Measurements from ENCODE around the gene MGAT4B. TPM values are rescaled to one million over a fixed set of nuclear protein-coding genes. Genes with fewer than 3 reads are reported as not detected.

The MGAT4B gene
- total RNA-seq, 1 experiment from 2014 or later = 337 TPM

DNA sequence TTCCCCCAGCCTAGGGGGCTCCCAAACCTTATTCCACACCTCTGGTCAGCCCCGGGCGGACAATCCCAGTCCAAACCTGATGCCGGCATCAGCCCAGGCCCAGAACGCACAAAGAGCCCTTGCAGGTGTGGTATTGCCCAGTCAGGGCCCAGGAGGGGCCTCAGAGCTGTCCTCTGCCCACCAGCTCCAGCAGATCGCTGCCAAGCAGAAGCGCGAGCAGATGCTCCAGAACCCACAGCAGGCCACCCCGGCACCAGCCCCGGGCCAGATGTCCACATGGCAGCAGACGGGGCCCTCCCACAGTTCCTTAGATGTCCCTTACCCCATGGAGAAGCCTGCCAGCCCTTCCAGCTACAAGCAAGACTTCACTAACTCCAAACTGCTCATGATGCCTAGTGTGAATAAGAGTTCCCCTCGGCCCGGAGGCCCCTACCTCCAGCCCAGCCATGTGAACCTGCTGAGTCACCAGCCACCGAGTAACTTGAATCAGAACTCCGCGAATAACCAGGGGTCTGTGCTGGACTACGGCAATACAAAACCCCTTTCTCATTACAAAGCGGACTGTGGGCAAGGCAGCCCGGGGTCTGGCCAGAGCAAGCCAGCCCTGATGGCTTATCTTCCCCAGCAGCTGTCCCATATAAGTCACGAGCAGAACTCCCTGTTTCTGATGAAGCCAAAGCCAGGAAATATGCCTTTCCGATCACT, 40.5 kb downstream of the MGAT4B start:
- intact Hi-C loops (cut with micrococcal nuclease; ENCODE audit: unreplicated experiment) = no loop called here
- TF ChIP-seq, protein P1, sequence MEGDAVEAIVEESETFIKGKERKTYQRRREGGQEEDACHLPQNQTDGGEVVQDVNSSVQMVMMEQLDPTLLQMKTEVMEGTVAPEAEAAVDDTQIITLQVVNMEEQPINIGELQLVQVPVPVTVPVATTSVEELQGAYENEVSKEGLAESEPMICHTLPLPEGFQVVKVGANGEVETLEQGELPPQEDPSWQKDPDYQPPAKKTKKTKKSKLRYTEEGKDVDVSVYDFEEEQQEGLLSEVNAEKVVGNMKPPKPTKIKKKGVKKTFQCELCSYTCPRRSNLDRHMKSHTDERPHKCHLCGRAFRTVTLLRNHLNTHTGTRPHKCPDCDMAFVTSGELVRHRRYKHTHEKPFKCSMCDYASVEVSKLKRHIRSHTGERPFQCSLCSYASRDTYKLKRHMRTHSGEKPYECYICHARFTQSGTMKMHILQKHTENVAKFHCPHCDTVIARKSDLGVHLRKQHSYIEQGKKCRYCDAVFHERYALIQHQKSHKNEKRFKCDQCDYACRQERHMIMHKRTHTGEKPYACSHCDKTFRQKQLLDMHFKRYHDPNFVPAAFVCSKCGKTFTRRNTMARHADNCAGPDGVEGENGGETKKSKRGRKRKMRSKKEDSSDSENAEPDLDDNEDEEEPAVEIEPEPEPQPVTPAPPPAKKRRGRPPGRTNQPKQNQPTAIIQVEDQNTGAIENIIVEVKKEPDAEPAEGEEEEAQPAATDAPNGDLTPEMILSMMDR (conservative IDR thresholded peaks at IDR 0.05) = no peak
- no peak for TF ChIP-seq EZH2 (IDR thresholded peaks at IDR 0.05; ENCODE audit: low read depth)
- Histone ChIP-seq H3K9me2 (ENCODE audit: insufficient read depth) (no peaks in the 10 kb centered on the region), H2AFZ (no peak overlapping the region), H3K27me3 (ENCODE audit: insufficient read depth, low read depth) (no peaks in the 10 kb centered on the region), H4K20me1 (ENCODE audit: insufficient read depth) (peaks cover 28% of the 10 kb centered on the region), H3K36me3 (ENCODE audit: low read depth) (0 out of 2 replicates have a peak, but pooled peaks cover 6% of the 10 kb centered on the region), H3K27ac (no peak overlapping the region; the same call in 1 of the 2 replicates), H3K4me1 (replicated peaks; ENCODE audit: insufficient read depth) (peaks cover 29% of the 10 kb centered on the region), H3K4me2 (no peak overlapping the region), H3K4me3 (no peak overlapping the region), H3K79me2 (ENCODE audit: low read depth) (peaks cover 37% of the 10 kb centered on the region), H3F3A (ENCODE audit: insufficient read depth, low read depth) (peaks cover 18% of the 10 kb centered on the region), H3K9me3 (ENCODE audit: insufficient read depth, low read depth) (no peaks in the 10 kb centered on the region)
- ChIA-PET CTCF (interaction anchor here (0.6 kb wide), 1 partner anchor 731 kb away, joined by 7 read pairs; no protein-coding TSS in a partner anchor), POLR2A (ENCODE audit: unreplicated experiment) (no interaction called here)
- no peak for DNase-seq
- BruUV-seq (replicated peaks) = no TSS peak

DNA sequence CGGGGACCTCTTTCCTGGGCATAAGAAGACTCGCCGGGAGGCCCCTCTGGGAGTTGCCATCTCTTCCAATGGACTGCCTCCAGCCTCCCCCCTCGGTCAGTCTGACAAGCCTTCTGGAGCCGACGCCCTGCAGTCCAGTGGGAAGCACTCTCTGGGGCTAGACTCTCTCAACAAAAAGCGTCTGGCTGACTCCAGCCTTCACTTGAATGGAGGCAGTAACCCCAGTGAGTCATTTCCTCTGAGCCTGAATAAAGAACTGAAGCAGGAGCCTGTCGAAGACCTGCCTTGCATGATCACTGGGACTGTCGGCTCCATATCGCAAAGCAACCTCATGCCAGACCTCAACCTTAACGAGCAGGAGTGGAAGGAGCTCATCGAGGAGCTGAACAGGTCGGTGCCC, 41.3 kb downstream of the MGAT4B start:
- BruUV-seq (replicated peaks) = no TSS peak
- peak in 1 of 2 experiments; percentile 46 for DNase-seq
- intact Hi-C loops (cut with micrococcal nuclease; ENCODE audit: unreplicated experiment) = no loop called here
- no peak overlapping the region for H2AFZ ChIP-seq
- no peak overlapping the region; the same call in 1 of the 2 replicates for H3K27ac ChIP-seq
- no peaks in the 10 kb centered on the region for H3K27me3 ChIP-seq (ENCODE audit: insufficient read depth, low read depth)
- H3F3A ChIP-seq (ENCODE audit: insufficient read depth, low read depth) = peaks cover 20% of the 10 kb centered on the region
- H3K4me1 ChIP-seq (replicated peaks; ENCODE audit: insufficient read depth) = peaks cover 32% of the 10 kb centered on the region
- TF ChIP-seq EZH2 (IDR thresholded peaks at IDR 0.05; ENCODE audit: low read depth) = no peak
- TF ChIP-seq, protein P1 (conservative IDR thresholded peaks at IDR 0.05) = no peak
- peaks cover 29% of the 10 kb centered on the region for H4K20me1 ChIP-seq (ENCODE audit: insufficient read depth)
- no peaks in the 10 kb centered on the region for H3K9me3 ChIP-seq (ENCODE audit: insufficient read depth, low read depth)
- no peak overlapping the region for H3K4me3 ChIP-seq
- POLR2A ChIA-PET (ENCODE audit: unreplicated experiment) = no interaction called here
- H3K4me2 ChIP-seq = no peak overlapping the region
- 0 out of 2 replicates have a peak, but pooled peaks cover 6% of the 10 kb centered on the region for H3K36me3 ChIP-seq (ENCODE audit: low read depth)
- H3K9me2 ChIP-seq (ENCODE audit: insufficient read depth) = no peaks in the 10 kb centered on the region
- peaks cover 41% of the 10 kb centered on the region for H3K79me2 ChIP-seq (ENCODE audit: low read depth)
- CTCF ChIA-PET = no interaction called here

DNA sequence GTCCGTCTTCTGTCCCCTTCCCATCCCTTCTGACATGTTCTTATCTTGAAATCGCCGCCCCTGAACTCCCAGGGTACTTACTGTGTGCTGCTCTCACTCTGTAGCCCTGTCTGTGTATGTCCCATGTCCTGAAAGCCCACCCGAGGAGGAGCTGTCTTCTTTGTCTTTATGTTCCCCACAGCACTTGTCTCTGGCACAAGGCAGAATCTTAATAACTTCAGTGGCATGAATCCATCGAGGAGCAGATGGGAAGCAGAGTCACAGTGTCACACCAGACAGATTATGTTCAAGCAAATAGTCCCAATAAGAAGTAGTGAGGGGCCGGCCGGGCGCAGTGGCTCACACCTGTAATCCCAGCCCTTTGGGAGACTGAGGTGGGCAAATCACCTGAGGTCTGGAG, 42.6 kb downstream of the MGAT4B start:
- Histone ChIP-seq H3K79me2 (ENCODE audit: low read depth) (peaks cover 54% of the 10 kb centered on the region), H3K27ac (no peak overlapping the region), H3K4me3 (no peak overlapping the region), H4K20me1 (ENCODE audit: insufficient read depth) (peaks cover 34% of the 10 kb centered on the region), H3K4me2 (0 out of 2 replicates have a peak overlapping the region, but pooled peaks have one; percentile 43), H3K36me3 (ENCODE audit: low read depth) (0 out of 2 replicates have a peak, but pooled peaks cover 6% of the 10 kb centered on the region), H3K9me3 (ENCODE audit: insufficient read depth, low read depth) (no peaks in the 10 kb centered on the region), H2AFZ (no peak overlapping the region), H3K27me3 (ENCODE audit: insufficient read depth, low read depth) (no peaks in the 10 kb centered on the region), H3K4me1 (replicated peaks; ENCODE audit: insufficient read depth) (peaks cover 46% of the 10 kb centered on the region), H3F3A (ENCODE audit: insufficient read depth, low read depth) (peaks cover 20% of the 10 kb centered on the region), H3K9me2 (ENCODE audit: insufficient read depth) (no peaks in the 10 kb centered on the region)
- TF ChIP-seq EZH2 (IDR thresholded peaks at IDR 0.05; ENCODE audit: low read depth) = no peak
- TF ChIP-seq, protein P1 (conservative IDR thresholded peaks at IDR 0.05) = no peak
- no peak for DNase-seq
- ChIA-PET CTCF (interaction anchor here (0.6 kb wide), 1 partner anchor 536 kb away, joined by 3 read pairs; no protein-coding TSS in a partner anchor), POLR2A (ENCODE audit: unreplicated experiment) (interaction anchor here (0.7 kb wide), 1 partner anchor 62 kb away, joined by 4 read pairs; no protein-coding TSS in a partner anchor)
- BruUV-seq (replicated peaks) = no TSS peak
- intact Hi-C loops (cut with micrococcal nuclease; ENCODE audit: unreplicated experiment) = loop anchor here (5.0 kb wide), 2 partner anchors 73 to 143 kb away; partner anchors contain the start of gene TBC1D9B
